Stimulated activated naive CD8-positive, alpha-beta T cell treated with anti-CD3 and anti-CD28 coated beads, Interleukin-15, amount 100 ng/mL, for 72 hours (primary cell): ENCODE results near the gene HIRIP3.

Source experiments
- ATAC-seq: fragments of 150-1000 bp; cut with Tn5 transposase; 2 replicates; pipeline ENCODE4 v1.10.0; 2021; ENCODE audit warnings: mild to moderate bottlenecking, moderate library complexity
- DNase-seq, 2 donors: peaks; one replicate each; pipeline ENCODE4 v3.0.0; 2021 to 2022
- H3K27ac Mint-ChIP-seq, 2 donors: one replicate each; pipeline ENCODE4 v1.8.0; 2022; ENCODE audit warnings: mild to moderate bottlenecking in 2 of 2, mixed read lengths in 2 of 2, moderate library complexity in 2 of 2
- H3K27me3 Mint-ChIP-seq: one replicate; pipeline ENCODE4 v1.8.0; 2022; ENCODE audit warnings: mixed read lengths
- H3K4me1 Mint-ChIP-seq: one replicate; pipeline ENCODE4 v1.8.0; 2022; ENCODE audit warnings: mild to moderate bottlenecking, mixed read lengths
- H3K4me3 Mint-ChIP-seq, 2 donors: one replicate each; pipeline ENCODE4 v1.8.0; 2022; ENCODE audit warnings: mild to moderate bottlenecking in 2 of 2, mixed read lengths in 2 of 2, moderate library complexity in 1 of 2
- H3K9me3 Mint-ChIP-seq, 2 donors: one replicate each; pipeline ENCODE4 v1.8.0; 2022; ENCODE audit warnings: mixed read lengths in 2 of 2

The HIRIP3 gene

GRCh38 chr16:29983420-29984136, 11.8 kb downstream of the HIRIP3 start:
- no peaks in the 10 kb centered on the region for H3K9me3 Mint-ChIP-seq
- DNase-seq (no peak), ATAC-seq (no peak)
- H3K27ac Mint-ChIP-seq: peak overlapping the region; percentile 65 to 69
- no peaks in the 10 kb centered on the region for H3K27me3 Mint-ChIP-seq
- H3K4me1 Mint-ChIP-seq: no peaks in the 10 kb centered on the region
- H3K4me3 Mint-ChIP-seq: no peak overlapping the region

- ATAC-seq (no peak), DNase-seq (no peak)
- Mint-ChIP-seq H3K27me3 (no peaks in the 10 kb centered on the region), H3K9me3 (no peaks in the 10 kb centered on the region), H3K4me1 (no peaks in the 10 kb centered on the region), H3K27ac (no peak overlapping the region), H3K4me3 (no peak overlapping the region)
Measured at GRCh38 chr16:29982560-29983419, 12.6 kb downstream of the HIRIP3 start.

- Mint-ChIP-seq H3K27ac (peak overlapping the region; percentile 49 to 77), H3K4me3 (no peak overlapping the region), H3K27me3 (no peaks in the 10 kb centered on the region), H3K9me3 (no peaks in the 10 kb centered on the region), H3K4me1 (peaks cover 33% of the 10 kb centered on the region)
- DNase-seq (no peak), ATAC-seq (no peak)
Measured at GRCh38 chr16:29978564-29979270, 16.7 kb downstream of the HIRIP3 start.

- peaks cover 39% of the 10 kb centered on the region for H3K4me1 Mint-ChIP-seq
- H3K9me3 Mint-ChIP-seq: peaks cover 4 to 5% of the 10 kb centered on the region in 2 donors
- no peaks in the 10 kb centered on the region for H3K27me3 Mint-ChIP-seq
- DNase-seq (no peak), ATAC-seq (no peak)
- no peak overlapping the region for H3K4me3 Mint-ChIP-seq
- no peak overlapping the region for H3K27ac Mint-ChIP-seq
Measured at GRCh38 chr16:29978081-29978480, 17.3 kb downstream of the HIRIP3 start.

- Mint-ChIP-seq H3K4me1 (peaks cover 43% of the 10 kb centered on the region), H3K27me3 (no peaks in the 10 kb centered on the region), H3K27ac (peak overlapping the region in 1 of 2 donors; percentile 36), H3K9me3 (peaks cover 8 to 9% of the 10 kb centered on the region in 2 donors), H3K4me3 (no peak overlapping the region)
- DNase-seq: no peak
- no peak for ATAC-seq
Measured at GRCh38 chr16:29977063-29977825, 18.2 kb downstream of the HIRIP3 start.

GRCh38 chr16:29975811-29976511, 19.5 kb downstream of the HIRIP3 start:
- Mint-ChIP-seq H3K4me1 (peaks cover 43% of the 10 kb centered on the region), H3K27ac (peak overlapping the region; percentile 23 to 52), H3K9me3 (peaks cover 8 to 9% of the 10 kb centered on the region in 2 donors), H3K4me3 (peak overlapping the region; percentile 95 to 99), H3K27me3 (no peaks in the 10 kb centered on the region)
- DNase-seq: no peak
- ATAC-seq: no peak

- ATAC-seq (no peak), DNase-seq (no peak)
- Mint-ChIP-seq H3K27me3 (no peaks in the 10 kb centered on the region), H3K4me1 (peaks cover 43% of the 10 kb centered on the region), H3K4me3 (peak overlapping the region; percentile 95 to 99), H3K9me3 (peaks cover 8 to 9% of the 10 kb centered on the region in 2 donors), H3K27ac (peak overlapping the region; percentile 23 to 93)
Measured at GRCh38 chr16:29975134-29975538, 20.3 kb downstream of the HIRIP3 start.

- DNase-seq: peak; percentile 23 to 30
- H3K4me1 Mint-ChIP-seq: peaks cover 43% of the 10 kb centered on the region
- H3K27me3 Mint-ChIP-seq: no peaks in the 10 kb centered on the region
- ATAC-seq: peak; percentile 16
- H3K4me3 Mint-ChIP-seq: peak overlapping the region; percentile 95 to 99
- peaks cover 8 to 9% of the 10 kb centered on the region in 2 donors for H3K9me3 Mint-ChIP-seq
- H3K27ac Mint-ChIP-seq: peak overlapping the region; percentile 97 to 98
Measured at GRCh38 chr16:29974291-29975133, 20.9 kb downstream of the HIRIP3 start.

- Mint-ChIP-seq H3K4me1 (peaks cover 46% of the 10 kb centered on the region), H3K9me3 (peaks cover 8 to 9% of the 10 kb centered on the region in 2 donors), H3K4me3 (peak within 1 kb of the TSS; percentile 95 to 99)
Measured at GRCh38 chr16:29973384-29974246, 21.8 kb downstream of the HIRIP3 start, which contains the start of gene TAOK2. Gene TAOK2, plus strand, starts transcription at chr16:29973868. Its CDS starts 3,905 bp downstream, at chr16:29977773.

GRCh38 chr16:29972992-29973383, 22.4 kb downstream of the HIRIP3 start:
- ATAC-seq (no peak), DNase-seq (peak in 1 of 2 donors; percentile 16)
- Mint-ChIP-seq H3K4me3 (peak overlapping the region in 1 of 2 donors; percentile 95), H3K4me1 (peaks cover 48% of the 10 kb centered on the region), H3K9me3 (peaks cover 8 to 9% of the 10 kb centered on the region in 2 donors), H3K27me3 (no peaks in the 10 kb centered on the region), H3K27ac (peak overlapping the region in 1 of 2 donors; percentile 7)

More at GRCh38 chr16:29973384-29974246, 21.8 kb downstream of the HIRIP3 start, which contains the start of gene TAOK2:
- H3K27ac Mint-ChIP-seq: peak within 1 kb of the TSS; percentile 97 to 98
- ATAC-seq (peak; percentile 98), DNase-seq (peak; percentile 99)
- H3K27me3 Mint-ChIP-seq: no peaks in the 10 kb centered on the region

- Mint-ChIP-seq H3K27me3 (no peaks in the 10 kb centered on the region), H3K4me1 (peaks cover 45% of the 10 kb centered on the region), H3K9me3 (peaks cover 8 to 9% of the 10 kb centered on the region in 2 donors), H3K4me3 (no peak overlapping the region), H3K27ac (no peak overlapping the region)
- no peak for DNase-seq
- ATAC-seq: no peak
Measured at GRCh38 chr16:29972500-29972899, 22.9 kb downstream of the HIRIP3 start.

GRCh38 chr16:29971304-29971703, 24.1 kb downstream of the HIRIP3 start:
- no peak for ATAC-seq
- H3K27ac Mint-ChIP-seq: no peak overlapping the region

GRCh38 chr16:29968205-29968604, 27.2 kb downstream of the HIRIP3 start:
- no peak overlapping the region for H3K4me3 Mint-ChIP-seq
- peaks cover 14% of the 10 kb centered on the region for H3K4me1 Mint-ChIP-seq
- peaks cover 6% of the 10 kb centered on the region in 2 donors for H3K9me3 Mint-ChIP-seq
- no peak for ATAC-seq
- H3K27ac Mint-ChIP-seq: no peak overlapping the region
- no peaks in the 10 kb centered on the region for H3K27me3 Mint-ChIP-seq
- no peak for DNase-seq

More at GRCh38 chr16:29971304-29971703, 24.1 kb downstream of the HIRIP3 start:
- no peak for DNase-seq
- H3K4me3 Mint-ChIP-seq: no peak overlapping the region
- no peaks in the 10 kb centered on the region for H3K27me3 Mint-ChIP-seq
- peaks cover 33% of the 10 kb centered on the region for H3K4me1 Mint-ChIP-seq
- H3K9me3 Mint-ChIP-seq: peaks cover 8 to 9% of the 10 kb centered on the region in 2 donors
